NCI-H2107 (cell line): ENCODE measurements around the gene NFIC.

ENCODE experiments used
- DNase-seq: peaks from one replicate; lab custom pipeline; 2025; lab: John Stamatoyannopoulos, UW

Gene NFIC

DNA sequence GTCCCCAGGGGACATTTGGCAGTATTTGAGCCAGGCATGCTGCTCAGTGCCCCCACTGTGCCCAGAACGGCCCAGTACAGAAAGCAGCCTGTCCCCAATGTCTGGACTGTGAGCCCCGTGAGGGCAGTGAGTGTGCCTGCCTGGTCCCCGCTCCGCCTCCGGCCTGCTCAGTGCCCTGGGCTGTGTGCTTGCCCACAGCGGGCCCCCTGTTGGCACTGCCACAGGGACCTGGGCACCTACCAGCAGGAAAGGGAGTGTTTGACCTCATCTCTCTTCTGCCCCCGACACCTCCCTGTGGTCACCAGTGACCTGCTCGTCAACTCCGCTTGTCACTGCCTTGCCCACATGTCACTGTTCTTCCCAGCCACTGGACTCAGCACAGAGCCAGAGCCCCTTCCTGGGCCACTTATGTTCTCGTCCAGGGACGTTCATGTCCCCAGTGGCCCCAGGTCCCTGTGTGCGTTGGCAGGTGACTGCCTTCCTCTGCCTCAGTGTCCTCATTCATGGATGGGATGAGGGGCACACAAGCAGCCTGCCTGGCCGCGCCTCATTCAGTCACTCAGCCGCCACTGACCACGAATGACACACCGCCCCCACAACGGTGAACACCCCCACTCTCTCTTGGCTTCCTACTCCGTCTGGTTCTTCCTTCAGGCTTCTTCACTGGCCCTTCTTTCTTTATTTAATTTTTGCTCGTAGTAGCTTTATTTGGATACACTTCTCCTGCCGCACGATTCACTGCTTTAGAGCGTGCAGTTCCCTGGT is 142.6 kb downstream of the NFIC start:
- DNase-seq, result no peak

DNA sequence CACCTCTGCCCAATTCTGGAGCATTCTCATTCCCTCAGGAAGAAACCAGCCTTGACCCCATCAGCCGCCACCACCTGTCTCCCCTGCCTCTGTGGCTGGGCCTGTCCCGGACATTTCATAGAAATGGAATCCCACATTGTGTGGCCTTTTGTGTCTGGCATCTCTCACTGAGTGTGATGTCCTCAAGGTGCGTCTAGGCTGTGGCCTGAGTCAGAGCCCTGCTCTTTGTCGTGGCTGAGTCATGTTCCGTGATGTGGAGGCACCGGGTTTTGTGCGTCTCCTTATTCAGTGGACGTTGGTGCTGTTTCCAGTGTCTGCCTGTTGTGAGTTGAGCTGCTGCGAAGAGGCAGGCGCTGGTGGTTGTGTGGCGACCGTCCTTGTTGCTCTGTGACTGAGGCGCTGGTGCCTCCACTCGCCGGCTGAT is 143.2 kb downstream of the NFIC start:
- no peak for DNase-seq

DNA sequence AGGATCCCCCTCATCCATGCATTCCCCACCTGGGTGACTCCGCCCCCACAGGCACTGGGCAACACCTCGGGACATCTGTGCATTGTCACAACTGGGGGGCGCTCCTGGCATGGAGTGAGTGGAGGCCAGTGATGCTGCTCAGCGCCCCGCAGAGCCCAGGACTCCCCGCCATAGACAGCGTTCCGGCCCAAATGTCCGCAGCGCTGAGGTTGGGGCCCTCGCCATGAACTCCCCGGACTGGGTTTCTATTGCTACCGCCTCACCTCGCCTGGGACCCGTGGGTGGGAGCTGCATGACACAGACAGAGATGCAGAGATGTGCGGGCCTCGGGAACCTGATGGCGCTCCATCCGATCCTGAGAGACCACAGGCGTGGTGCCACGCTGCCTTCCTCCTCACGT is 144.3 kb downstream of the NFIC start:
- no peak for DNase-seq

DNA sequence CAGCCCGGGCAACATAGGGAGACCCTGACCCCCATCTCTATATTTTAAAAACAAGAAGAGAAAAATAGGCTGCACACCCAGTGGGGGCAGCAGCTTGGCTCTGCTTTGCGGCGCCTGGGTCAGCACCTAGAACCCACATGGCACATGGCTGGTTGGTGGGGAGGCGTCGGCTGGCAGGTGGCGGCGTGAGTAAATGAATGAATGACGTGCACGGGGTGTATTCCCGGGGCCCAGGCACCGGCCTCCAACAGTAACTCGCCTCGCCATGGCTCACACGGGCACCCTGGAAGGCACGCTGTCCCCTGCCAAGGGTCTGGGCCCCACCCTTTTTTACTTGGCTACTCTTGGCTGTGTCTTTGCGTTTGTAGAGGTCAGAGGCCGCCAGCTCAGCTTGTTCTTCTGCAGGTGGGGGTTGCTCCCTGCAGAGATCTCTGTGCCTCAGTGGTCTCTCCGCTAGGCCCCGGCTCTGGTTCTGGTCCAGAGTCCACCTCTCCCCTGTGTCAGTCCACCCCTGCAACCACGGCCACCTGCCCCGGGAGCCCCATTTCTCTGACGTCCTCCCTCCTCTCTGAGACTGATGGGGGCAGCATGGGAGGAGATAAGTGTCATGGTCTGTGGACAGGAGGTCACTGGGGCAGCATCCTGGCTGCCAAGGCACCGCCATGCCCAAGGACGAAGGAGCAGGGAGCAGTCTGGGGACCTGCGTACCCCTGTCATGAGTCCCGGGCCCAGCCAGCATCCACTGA is 145.3 kb downstream of the NFIC start:
- DNase-seq, result no peak

DNA sequence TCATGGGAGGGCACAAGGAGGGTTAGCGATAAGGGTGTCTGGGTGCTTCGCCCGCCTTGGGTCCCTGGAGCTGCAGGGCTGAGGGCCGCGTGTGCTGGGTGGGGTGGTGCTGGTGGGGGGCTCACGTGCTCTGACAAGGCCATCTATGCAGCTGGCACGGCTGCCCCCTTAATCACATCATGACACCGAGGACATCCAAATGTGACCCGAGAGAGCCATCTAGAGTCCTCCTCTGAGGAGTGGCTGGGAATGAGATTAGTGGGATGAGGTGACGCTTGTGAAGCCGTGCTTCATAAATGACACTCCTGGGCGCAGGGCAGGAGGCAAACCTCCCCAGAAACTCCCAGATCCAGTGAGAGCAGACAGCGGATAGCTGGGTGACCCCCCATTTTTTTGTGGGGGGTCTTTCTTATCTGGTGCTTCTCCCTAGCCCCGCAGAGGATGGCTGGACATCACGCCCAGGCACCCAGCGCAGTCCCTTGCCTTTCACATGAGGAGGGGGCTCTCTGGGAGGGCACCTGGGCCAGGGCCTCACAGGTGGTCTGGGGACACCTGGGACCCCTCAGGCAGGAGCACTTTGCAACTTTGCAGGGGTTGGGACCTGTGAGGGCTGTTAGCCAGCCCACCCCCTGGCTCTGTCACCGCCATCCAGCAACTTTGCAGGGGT is 146.3 kb downstream of the NFIC start:
- DNase-seq, result no peak

DNA sequence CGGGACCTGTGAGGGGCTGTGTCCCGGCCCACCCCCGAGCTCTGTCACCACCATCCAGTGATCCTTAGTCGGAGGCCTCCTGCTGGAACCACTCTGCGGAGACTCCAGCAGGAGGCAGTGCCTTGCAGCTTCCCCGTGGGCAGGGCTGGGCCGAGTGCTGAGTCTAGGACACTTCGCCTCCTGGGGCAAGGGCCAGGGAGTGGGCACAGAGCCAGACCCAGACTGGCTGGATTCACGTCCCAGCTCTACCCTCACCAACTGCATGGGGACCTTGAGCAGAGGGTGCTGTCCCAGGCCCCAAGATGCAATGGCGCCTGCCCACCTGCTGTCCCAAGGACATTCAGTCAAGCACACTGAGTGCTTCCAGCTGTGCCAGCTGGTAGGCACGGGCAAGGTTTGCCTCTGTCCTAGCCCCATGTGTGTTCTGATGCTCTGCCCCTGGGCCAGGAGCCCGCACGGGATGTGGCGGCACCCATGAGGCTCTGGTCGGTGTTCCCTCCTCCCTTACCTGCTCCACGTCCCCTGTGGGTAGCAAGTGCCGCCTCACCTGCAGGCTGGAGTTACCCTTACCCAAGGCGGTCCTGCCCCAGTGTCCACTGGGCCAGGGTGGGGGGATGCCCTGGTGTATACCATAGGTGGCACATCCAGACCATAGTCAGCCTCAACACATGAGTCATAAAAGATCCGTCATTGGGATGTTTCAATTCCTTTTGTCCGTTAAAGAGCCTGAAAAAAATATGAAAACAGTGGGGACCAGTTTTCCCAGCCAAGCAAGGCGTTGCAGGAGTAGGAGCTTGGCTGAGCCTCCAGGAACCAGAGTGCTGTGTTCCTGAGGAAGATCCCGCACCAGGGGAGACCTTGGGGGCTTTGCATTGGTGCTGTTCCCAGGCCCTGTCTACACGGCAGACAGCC is 147.1 kb downstream of the NFIC start:
- DNase-seq, result no peak

DNA sequence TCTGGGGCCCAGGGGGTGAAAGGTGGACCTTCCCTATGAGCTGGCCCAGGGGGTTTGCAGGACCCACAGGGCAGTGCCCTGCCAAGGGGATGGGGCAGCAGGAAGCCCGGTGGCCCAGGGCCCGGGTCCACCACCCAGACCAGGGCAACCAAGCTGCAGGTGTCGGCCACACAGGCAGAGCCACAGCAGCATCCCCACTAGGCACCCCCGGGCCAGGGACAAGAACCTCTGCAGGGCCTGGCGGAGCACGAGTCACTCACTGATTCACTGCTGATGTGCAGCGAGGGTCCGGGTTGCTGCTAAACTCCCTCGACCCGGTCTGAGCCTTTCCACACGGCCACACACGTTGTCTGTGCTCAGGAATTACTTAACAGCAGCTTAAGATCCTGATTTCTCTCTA is 148.5 kb downstream of the NFIC start:
- no peak for DNase-seq

DNA sequence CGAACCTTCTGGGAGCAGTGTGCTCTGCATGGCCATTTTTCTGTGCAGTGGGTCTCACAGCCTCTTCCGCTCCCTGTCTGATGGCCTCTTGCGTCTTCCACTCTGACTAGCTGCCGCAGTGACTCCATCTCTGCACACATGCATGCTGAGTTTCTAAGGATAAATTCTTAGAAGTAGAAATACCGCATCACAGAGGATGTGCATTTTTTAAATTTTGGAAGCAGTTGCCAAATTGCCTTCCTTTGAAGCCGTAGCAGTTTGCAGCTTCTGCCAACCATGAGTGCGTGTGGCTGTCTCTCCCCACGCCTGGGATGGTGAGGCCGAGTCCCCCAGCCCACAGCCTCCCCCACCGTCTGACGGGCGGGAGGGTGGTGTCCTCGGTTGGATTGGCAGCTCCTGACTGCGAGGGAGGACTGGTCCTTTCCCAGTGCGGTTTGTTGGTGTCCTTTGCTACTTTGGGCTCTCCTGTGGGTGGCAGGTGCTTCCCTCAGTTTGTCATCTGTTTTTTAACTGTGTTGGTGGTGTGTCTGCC is 149.6 kb downstream of the NFIC start:
- DNase-seq, result no peak

DNA sequence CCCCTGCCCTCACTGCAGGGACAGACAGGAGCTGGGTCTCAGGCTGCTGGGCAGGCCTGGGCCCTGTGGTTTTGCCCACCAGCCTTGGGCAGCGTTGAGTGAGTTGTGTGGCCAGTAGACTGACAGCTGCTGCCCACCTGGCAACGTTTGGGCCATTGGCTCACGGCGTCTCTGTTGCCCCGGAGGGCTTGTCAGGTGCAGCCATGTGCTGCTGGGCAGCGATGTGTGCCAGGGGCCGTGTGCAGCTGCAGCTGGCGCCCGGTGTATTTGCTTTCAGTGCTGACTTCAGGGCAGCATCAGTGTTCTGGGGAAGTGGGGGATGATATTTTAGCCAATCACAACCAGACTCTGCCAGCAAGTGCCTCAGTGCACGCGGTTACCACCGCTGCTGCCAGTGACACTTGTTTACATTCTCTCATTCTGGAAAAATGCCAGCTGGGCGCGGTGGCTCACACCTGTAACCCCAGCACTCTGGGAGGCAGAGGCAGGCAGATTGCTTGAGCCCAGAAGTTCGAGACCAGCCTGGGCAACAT is 150.4 kb downstream of the NFIC start:
- DNase-seq, result peak; percentile 75

DNA sequence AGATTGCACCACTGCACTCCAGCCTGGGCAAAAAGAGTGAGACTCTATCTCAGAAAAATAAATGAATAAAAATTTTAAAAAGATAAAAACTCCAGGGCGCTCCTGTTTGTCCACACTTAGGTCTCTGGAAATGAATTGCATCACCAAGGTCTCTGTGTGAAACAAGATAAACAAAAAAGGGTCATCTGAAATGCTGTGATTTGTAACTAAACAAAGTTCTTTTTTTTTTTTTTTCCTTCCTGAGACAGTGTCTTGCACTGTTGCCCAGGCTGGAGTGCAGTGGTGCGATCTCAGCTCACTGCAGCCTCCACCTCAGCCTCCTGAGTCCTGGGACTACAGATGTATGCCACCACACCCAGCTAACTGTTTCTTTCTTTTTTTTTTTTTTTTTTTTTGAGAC is 151.3 kb downstream of the NFIC start:
- DNase-seq, result no peak

DNA sequence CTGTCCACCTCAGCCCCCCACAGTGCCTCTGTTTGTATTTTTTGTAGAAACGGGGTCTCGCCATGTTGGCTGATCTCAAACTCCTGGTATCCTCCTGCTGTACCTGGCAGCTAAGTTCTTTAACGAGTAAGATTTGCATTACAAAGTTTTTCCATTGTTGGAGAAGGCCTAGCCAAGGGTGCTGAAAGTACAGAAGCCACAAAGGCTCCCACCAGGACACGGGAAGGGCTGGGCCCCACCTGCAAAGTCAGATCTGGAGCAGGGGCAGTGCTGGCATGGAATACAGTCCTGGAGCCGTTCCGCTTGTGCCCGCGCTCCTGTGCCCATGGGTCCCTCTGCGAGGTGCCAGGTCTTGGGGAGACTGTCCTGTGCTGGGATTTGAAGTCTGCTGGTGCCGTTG is 151.9 kb downstream of the NFIC start:
- no peak for DNase-seq

DNA sequence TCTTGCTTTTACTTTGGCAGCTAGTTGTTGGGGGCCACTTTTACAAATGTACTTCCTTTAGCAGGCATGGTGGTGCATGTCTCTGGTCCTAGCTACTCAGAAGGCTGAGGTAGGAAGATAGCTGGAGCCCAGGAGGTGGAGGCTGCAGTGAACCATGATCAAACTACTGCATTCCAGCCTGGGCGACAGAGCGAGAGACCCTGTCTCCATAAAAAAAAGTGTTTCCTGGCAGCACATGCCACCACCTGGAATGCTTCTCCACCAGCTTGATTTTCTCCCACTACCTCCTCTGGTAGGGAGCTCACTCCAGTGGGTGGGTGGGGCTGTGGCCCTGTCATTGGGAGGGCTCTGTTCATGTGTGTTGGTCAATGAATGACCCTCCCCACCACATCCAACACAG is 152.3 kb downstream of the NFIC start:
- DNase-seq, result no peak
